Fibroblast of pulmonary artery (primary cell): Measurements from ENCODE around the gene PIK3AP1.

ENCODE experiments used
- DNase-seq: peaks from one replicate; pipeline ENCODE4 v3.0.0-alpha.2; 2010; ENCODE audit warnings: low read depth
- H3K4me3 ChIP-seq: replicated peaks from 2 replicates; pipeline ENCODE4 v1.5.1; 2011; ENCODE audit warnings: low read depth, mild to moderate bottlenecking, control low read depth, low read length, moderate library complexity
- CTCF ChIP-seq: IDR thresholded peaks from 2 replicates; pipeline ENCODE4 v1.5.1; 2011; ENCODE audit warnings: mild to moderate bottlenecking, control low read depth, low read length, inconsistent platforms; ENCODE audit errors: missing control alignments

The PIK3AP1 gene, protein sequence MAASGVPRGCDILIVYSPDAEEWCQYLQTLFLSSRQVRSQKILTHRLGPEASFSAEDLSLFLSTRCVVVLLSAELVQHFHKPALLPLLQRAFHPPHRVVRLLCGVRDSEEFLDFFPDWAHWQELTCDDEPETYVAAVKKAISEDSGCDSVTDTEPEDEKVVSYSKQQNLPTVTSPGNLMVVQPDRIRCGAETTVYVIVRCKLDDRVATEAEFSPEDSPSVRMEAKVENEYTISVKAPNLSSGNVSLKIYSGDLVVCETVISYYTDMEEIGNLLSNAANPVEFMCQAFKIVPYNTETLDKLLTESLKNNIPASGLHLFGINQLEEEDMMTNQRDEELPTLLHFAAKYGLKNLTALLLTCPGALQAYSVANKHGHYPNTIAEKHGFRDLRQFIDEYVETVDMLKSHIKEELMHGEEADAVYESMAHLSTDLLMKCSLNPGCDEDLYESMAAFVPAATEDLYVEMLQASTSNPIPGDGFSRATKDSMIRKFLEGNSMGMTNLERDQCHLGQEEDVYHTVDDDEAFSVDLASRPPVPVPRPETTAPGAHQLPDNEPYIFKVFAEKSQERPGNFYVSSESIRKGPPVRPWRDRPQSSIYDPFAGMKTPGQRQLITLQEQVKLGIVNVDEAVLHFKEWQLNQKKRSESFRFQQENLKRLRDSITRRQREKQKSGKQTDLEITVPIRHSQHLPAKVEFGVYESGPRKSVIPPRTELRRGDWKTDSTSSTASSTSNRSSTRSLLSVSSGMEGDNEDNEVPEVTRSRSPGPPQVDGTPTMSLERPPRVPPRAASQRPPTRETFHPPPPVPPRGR

GRCh38 chr10:96720422-96721206 is at the start of gene PIK3AP1:
Gene PIK3AP1 (minus strand): TSS chr10:96720514. CDS start chr10:96720394, 120 bp downstream.
- H3K4me3 ChIP-seq = no peak within 1 kb of the TSS

DNA sequence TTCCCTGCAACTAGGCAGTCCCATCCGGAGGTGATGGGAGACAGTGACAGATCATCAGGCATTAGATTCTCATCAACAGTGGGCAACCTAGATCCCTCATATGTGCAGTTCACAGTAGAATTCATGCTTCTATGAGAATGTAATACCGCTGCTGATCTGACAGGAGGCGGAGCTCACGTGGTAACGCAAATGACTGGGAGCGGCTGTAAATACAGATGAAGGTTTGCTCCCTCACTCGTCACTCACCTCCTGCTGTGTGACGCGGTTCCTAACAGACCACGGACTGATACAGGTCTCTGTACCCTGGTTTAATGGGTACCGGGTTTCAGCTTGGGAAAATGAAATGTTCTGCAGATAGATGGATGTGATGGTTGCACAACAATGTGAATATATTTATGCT is 47.8 kb upstream of the PIK3AP1 start:
- no peak for DNase-seq
- no peak overlapping the region for H3K4me3 ChIP-seq
- no peak for TF ChIP-seq CTCF

More at GRCh38 chr10:96720422-96721206, at the start of gene PIK3AP1:
- DNase-seq = no peak
- TF ChIP-seq CTCF = no peak

- TF ChIP-seq CTCF = no peak
- H3K4me3 ChIP-seq = no peak overlapping the region
- peak; percentile 12 for DNase-seq
Observed at GRCh38 chr10:96767611-96768010, 47.3 kb upstream of the PIK3AP1 start.

DNA sequence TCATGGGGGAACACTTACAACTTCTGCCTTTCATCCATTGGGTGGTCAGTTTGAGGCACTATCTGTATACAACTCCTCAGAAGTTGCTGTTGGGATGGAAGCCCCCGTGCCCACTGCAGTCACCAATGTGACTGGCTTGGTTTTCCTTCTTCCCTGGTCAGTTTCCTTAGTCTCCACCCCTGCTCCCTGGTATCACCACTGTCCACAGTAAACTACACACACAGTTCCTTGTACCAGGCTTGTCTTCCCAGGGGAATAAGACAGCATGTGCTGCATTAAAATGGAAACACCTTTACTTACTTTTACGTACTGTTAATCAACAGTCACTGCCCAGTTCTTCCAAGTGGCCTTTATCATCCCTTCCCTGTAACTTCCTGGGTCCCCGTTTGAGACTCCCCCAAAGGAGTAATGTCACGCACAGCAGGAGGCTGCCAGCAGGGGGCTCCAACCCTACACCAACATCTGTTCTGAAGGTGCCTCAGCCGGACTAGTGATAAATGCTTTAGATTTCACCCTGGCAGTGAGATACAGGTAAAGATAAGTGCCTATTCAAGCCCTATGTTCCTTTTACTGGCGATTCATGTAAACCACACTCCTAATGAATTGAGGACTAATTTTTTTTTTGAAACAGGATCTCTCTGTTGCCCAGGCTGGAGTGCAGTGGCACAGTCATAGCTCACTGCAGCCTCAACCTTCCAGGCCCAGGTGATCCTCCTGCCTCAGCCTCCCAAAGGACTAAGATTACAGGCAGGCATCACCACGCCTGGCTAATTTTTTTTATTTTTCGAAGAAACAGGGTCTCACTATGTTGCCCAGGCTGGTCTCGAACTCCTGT is 45.3 kb upstream of the PIK3AP1 start:
- peak; percentile 100 for TF ChIP-seq CTCF
- DNase-seq = peak; percentile 69
- H3K4me3 ChIP-seq = no peak overlapping the region

DNA sequence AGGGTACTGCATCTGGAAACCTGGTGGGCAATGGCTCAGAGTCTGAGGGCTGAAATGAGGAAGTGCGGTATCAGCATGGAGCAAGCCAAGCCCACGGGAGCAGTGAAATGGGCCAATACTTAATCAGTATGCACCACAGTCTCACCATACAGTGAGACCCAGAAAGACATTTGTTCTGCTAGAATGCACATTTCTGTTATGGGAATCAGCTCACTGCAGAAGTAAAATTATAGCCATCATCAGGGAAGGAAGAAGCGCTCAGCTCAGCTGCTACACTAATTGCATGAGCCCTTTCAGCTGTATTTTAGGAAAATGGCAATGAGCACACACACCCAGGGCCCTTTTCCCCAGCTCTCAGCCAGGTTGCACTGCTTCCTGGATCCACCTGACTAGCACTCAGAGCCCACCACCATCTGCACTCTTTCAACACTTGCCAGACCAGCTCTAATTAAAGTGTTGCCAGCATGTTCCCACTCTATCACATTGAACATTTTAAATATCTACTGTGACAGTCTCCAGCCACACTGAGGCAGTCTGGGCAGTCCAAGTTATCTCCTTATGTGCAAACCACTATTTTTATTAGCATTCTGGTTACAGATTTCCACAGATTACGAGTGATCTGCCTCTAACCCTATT is 44.2 kb upstream of the PIK3AP1 start:
- no peak for TF ChIP-seq CTCF
- no peak for DNase-seq
- no peak overlapping the region for H3K4me3 ChIP-seq

DNA sequence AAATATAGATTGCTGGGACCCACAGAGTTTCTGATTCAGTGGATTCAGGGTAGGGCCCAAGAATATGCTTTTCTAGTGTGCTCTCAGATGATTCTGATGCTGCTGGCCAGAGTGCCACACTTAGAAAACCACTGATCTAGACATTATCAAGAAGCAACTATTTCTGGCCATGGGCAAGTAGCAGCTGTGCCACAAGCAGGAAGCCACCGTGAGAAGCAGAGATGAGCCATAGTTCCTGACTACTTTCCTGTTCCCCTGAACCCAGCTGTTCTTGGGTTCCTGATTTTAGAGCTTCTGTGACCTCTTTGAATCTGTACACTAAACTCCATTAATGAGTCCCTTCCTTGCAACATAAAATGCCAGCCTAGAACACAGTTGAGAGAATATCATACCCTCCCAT is 38.1 kb upstream of the PIK3AP1 start:
- no peak for TF ChIP-seq CTCF
- H3K4me3 ChIP-seq = no peak overlapping the region
- DNase-seq = no peak
